ENCODE results near the gene NF2. TPM values are rescaled to one million over a fixed set of nuclear protein-coding genes. Genes with fewer than 3 reads are reported as not detected.

Gene NF2
- polyA plus RNA-seq, 3 donors, result 7.7 to 15.5 (median 8.4) TPM

- no peaks in the 10 kb centered on the region for H3K4me1 ChIP-seq (ENCODE audit: control insufficient read depth in 1 of 2, insufficient read depth in 2 of 2, low read length in 2 of 2)
- H3K9ac ChIP-seq (ENCODE audit: insufficient read depth, low read length, poor library complexity, severe bottlenecking), result no peak overlapping the region
- no peaks in the 10 kb centered on the region for H3K4me1 Mint-ChIP-seq
- H3K36me3 Mint-ChIP-seq, result peaks cover 65 to 76% of the 10 kb centered on the region in 2 donors
- intact Hi-C loops (cut with micrococcal nuclease), result no loop called here
- no peak overlapping the region for H3K4me2 ChIP-seq (replicated peaks; ENCODE audit: extremely low read depth, low read length, poor library complexity, severe bottlenecking)
- H3K27ac ChIP-seq (ENCODE audit: low read depth in 1 of 2, low read length in 2 of 2), result no peak overlapping the region
- DNase-seq, result peak in 2 of 3 donors; percentile 7 to 14
- H3K4me3 ChIP-seq (replicated peaks in 1 of 3; ENCODE audit: low read depth in 2 of 3, low read length in 3 of 3), result no peak overlapping the region
- no peak overlapping the region for H2AFZ ChIP-seq (ENCODE audit: insufficient read depth, low read depth, low read length, poor library complexity, severe bottlenecking)
- no peak overlapping the region for H3K27ac Mint-ChIP-seq
- WGBS (ENCODE audit: insufficient coverage), result 24% methylated on average over 5 of the region's 8 CpGs
- H3K9me3 ChIP-seq (replicated peaks in 1 of 2; ENCODE audit: control insufficient read depth in 1 of 2, insufficient read depth in 1 of 2, low read length in 2 of 2), result no peaks in the 10 kb centered on the region
- H4K20me1 ChIP-seq (ENCODE audit: insufficient read depth, low read length), result no peaks in the 10 kb centered on the region
- no peaks in the 10 kb centered on the region for H3K79me2 ChIP-seq (ENCODE audit: insufficient read depth, low read length)
- no peaks in the 10 kb centered on the region for H3K9me3 Mint-ChIP-seq
- H3K27me3 Mint-ChIP-seq (ENCODE audit: low read depth in 3 of 3), result peaks cover 0 to 1% (median 1%) of the 10 kb centered on the region in 3 donors
- peaks cover 65 to 85% of the 10 kb centered on the region in 2 donors for H3K36me3 ChIP-seq (replicated peaks in 1 of 2; ENCODE audit: control insufficient read depth in 1 of 2, insufficient read depth in 2 of 2, low read length in 2 of 2)
- TF ChIP-seq CTCF (IDR thresholded peaks at IDR 0.05), result peak; percentile 51
- no peak overlapping the region for H3K4me3 Mint-ChIP-seq
- no peaks in the 10 kb centered on the region for H3K27me3 ChIP-seq (ENCODE audit: control insufficient read depth in 2 of 2, insufficient read depth in 2 of 2, low read length in 2 of 2)
These were observed 86.4 kb downstream of the NF2 start for GRCh38 chr22:29689880-29690213.

- Mint-ChIP-seq H3K27ac (peak overlapping the region in 1 of 7 donors; percentile 59), H3K27me3 (ENCODE audit: low read depth in 3 of 3) (peaks cover 0 to 1% (median 1%) of the 10 kb centered on the region in 3 donors), H3K4me1 (no peaks in the 10 kb centered on the region), H3K36me3 (peaks cover 69 to 76% of the 10 kb centered on the region in 2 donors), H3K4me3 (no peak overlapping the region), H3K9me3 (no peaks in the 10 kb centered on the region)
- no peaks in the 10 kb centered on the region for H4K20me1 ChIP-seq (ENCODE audit: insufficient read depth, low read length)
- no peak overlapping the region for H2AFZ ChIP-seq (ENCODE audit: insufficient read depth, low read depth, low read length, poor library complexity, severe bottlenecking)
- intact Hi-C loops (cut with micrococcal nuclease), result no loop called here
- peaks cover 68 to 86% of the 10 kb centered on the region in 2 donors for H3K36me3 ChIP-seq (replicated peaks in 1 of 2; ENCODE audit: control insufficient read depth in 1 of 2, insufficient read depth in 2 of 2, low read length in 2 of 2)
- no peaks in the 10 kb centered on the region for H3K27me3 ChIP-seq (ENCODE audit: control insufficient read depth in 2 of 2, insufficient read depth in 2 of 2, low read length in 2 of 2)
- no peak overlapping the region for H3K27ac ChIP-seq (ENCODE audit: low read depth in 1 of 2, low read length in 2 of 2)
- no peaks in the 10 kb centered on the region for H3K4me1 ChIP-seq (ENCODE audit: control insufficient read depth in 1 of 2, insufficient read depth in 2 of 2, low read length in 2 of 2)
- no peaks in the 10 kb centered on the region for H3K9me3 ChIP-seq (replicated peaks in 1 of 2; ENCODE audit: control insufficient read depth in 1 of 2, insufficient read depth in 1 of 2, low read length in 2 of 2)
- no peak overlapping the region for H3K4me3 ChIP-seq (replicated peaks in 1 of 3; ENCODE audit: low read depth in 2 of 3, low read length in 3 of 3)
- whole genome bisulfite sequencing (ENCODE audit: insufficient coverage), result 93% methylated on average over 9 of the region's 9 CpGs
- H3K9ac ChIP-seq (ENCODE audit: insufficient read depth, low read length, poor library complexity, severe bottlenecking), result no peak overlapping the region
- H3K79me2 ChIP-seq (ENCODE audit: insufficient read depth, low read length), result no peaks in the 10 kb centered on the region
- TF ChIP-seq CTCF (IDR thresholded peaks at IDR 0.05), result peak; percentile 0
- H3K4me2 ChIP-seq (replicated peaks; ENCODE audit: extremely low read depth, low read length, poor library complexity, severe bottlenecking), result no peak overlapping the region
- no peak for DNase-seq
These were observed 87.0 kb downstream of the NF2 start for GRCh38 chr22:29690476-29690875.
